ENCODE results near the gene SKI. TPM values are rescaled to one million over a fixed set of nuclear protein-coding genes. Genes with fewer than 3 reads are reported as not detected.
"Not testable (repeated sequence)": the region's sequence is repeated elsewhere in the genome, so short reads cannot be mapped to it uniquely, and the experiment has no call there.

The SKI gene
- total RNA-seq, 1 donor from 2014 or later: 15.5 TPM

- FAIRE-seq (no peak), DNase-seq (ENCODE audit: low spot score in 2 of 2) (peak; percentile 90 to 93)
Measured at GRCh38 chr1:2314803-2315673, 86.9 kb downstream of the SKI start.

DNA sequence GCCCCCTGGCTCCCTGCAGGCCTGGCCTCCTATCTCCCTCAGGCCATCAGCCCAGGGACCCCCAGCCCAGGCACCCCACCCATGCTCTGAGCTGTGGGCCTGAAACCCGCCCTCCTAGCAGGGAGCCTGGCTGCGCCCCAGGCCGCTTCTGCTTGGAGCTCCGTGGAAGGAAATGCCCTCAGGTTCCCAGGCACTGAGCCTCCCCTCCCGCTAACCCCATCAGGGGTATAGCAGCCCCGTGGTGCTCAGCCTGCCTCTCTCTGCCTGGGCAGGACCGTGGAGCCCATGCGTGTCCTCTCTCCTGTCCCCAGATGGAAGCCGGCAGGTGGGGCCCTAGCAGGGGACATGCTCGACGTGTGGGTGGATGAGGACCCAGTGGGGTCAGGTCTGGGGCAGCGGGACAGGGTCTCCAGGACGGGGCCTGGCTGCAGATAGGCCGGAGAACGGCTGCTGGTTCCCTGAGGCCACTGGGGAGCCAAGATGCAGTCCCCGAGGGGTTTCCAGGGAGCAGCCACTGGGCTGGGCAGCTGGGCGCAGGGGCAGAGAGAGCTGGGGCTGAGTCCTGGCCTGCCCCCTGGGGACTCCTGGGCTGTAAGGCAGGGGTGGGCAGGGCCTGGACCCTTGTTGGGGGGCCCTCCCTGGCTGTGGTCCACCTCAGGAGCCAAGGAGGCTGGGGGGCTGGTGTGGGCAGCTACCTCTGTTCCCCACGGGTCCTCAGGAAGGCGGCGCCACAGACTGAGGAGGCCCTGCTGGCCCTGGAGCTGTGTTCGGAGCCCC lies 87.7 kb downstream of the SKI start:
- DNase-seq (ENCODE audit: low spot score in 2 of 2): no peak

DNA sequence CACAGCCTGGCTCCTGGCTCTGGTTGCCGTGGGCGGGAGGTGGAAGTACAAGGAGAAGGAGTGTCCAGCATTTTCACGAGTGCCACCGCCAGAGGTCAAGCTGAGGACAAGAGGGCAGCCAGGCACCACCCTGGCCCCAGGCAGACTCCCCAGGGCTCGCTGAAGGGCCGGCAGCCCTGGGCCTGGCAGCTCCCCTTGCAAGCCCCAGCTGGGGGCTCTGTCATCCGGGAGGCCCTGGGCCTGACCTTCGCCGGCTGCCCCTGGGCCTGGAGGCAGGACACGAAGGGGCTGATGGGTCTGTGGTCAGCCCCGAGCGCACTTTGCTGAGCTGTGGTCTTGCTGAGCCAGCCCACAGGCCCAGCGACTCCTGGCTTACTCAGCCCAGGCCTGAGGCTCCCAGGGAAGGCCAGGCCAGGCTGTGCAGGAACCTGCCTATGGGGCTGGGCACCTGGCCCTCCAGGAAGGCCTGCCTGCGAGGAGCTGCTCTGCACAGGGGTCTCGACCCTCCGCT lies 88.4 kb downstream of the SKI start:
- DNase-seq (ENCODE audit: low spot score in 2 of 2) (no peak), FAIRE-seq (no peak)

More for the DNA sequence above, 87.7 kb downstream of the SKI start:
- FAIRE-seq: no peak

GRCh38 chr1:2317230-2318065 lies 89.3 kb downstream of the SKI start:
- DNase-seq (ENCODE audit: low spot score in 2 of 2): no peak
- no peak for FAIRE-seq

DNA sequence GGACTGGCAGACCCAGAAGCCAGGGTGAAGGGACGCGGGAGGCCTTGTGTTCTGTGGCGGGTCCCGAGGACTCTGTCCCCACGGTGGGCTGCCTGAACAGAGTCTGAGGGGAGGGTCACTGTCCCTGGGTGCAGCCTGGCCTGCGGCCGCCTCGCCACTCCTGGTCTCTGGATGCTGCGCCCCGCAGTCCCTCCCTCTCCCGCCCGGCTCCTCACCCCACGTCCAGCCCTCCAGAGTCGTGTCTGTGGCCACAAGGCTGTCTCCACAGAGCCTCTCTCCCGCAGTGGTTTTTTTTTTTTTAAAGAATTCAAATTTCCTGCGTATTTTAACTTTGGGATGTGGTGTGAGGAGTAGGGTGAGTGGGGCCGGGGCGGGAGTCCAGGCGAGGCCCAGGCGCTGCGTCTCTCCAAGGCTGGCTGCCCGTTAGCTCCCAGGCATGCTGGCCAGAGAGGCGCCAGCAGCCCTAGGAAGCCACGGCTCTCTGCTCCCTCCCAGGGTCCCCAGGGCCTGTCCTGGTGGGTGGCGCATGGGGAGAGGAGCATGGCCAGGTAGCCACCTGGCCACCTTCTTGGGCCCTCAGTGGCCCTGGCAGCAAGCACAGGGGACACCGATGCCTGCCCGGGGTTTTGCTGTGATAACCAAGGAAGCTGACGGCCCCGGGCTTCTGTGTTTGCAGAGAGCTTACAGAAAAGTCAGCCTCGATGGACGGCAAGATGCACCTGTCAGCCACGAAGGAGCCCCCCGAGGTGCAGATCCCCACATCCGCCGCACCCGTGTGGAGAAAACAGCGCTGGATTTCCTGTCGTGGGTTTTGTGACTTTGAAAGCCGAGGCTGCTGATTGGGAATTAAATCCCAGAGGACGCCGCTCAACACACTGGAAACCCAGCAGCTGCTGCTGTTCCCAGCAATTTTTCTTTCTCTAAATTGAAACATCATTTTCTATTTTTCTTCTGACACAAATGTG lies 90.5 kb downstream of the SKI start:
- DNase-seq (ENCODE audit: low spot score in 2 of 2): no peak
- no peak for FAIRE-seq

- DNase-seq (ENCODE audit: low spot score in 2 of 2) (no peak), FAIRE-seq (no peak)
Measured at GRCh38 chr1:2319291-2319690, 91.2 kb downstream of the SKI start.

GRCh38 chr1:2320006-2320405 lies 91.9 kb downstream of the SKI start:
- DNase-seq (ENCODE audit: low spot score in 2 of 2) (no peak), FAIRE-seq (no peak)

- FAIRE-seq (no peak), DNase-seq (ENCODE audit: low spot score in 2 of 2) (no peak)
Measured at GRCh38 chr1:2320760-2321667, 92.9 kb downstream of the SKI start.

DNA sequence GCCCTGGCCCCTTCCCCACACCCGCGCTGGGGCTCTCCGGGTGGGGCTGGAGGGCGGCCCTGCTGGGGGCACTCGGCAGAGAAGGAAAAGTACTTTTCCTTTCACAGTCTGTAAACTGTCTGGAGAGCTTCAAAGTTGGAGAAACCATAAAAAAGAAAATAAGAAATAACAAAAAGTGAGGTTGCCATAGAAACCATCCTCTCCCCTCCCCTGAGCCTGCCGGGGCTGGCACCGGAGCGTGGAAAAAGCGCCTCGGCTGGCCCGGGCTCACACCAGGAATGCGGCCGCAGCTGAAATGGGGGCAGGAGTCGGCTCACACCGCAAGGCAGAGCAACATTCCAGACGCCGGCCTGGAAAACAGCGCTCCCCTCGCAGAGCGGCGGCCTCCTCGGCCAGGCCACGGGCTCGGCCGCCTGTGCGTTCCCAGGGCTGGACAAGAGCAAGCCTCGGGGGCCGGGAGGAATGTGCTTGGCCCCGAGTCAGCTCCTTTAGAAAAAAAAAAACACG lies 94.0 kb downstream of the SKI start:
- DNase-seq (ENCODE audit: low spot score in 2 of 2) (peak; percentile 65 to 67), FAIRE-seq (no peak)

DNA sequence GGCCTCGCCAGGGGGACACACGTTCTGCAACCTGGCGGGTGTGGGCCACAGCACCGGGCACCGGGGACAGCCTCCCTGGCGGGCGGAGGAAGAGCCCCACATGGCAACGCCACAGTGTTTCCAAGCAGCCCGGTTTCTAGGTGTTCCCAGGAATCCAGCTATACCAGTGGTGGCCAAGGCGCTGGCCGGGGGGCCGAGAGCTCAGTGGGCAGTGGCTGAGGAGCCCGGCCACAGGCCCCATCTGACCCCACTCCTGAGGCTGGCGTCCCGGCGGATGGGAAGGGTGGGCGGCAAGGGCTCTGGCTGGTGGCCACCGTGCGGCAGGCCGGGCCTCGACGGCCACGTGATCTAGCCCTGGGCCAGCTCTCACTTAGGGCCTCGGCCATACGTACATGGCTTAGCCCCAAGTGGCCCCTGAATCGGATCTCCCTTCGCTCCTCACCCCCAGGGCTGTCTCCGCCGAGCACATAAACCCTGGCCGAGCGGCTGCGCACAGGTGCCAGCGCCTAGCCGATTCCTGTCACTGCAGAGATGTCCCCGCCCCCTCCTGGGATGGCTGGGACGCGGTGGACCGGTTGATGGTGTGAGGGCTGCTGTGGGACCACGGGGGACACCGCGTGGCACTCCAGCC lies 94.6 kb downstream of the SKI start:
- DNase-seq (ENCODE audit: low spot score in 2 of 2) (no peak), FAIRE-seq (no peak)

- FAIRE-seq: no peak
- DNase-seq (ENCODE audit: low spot score in 2 of 2): no peak
Measured at GRCh38 chr1:2323451-2323974, 95.4 kb downstream of the SKI start.

- FAIRE-seq: no peak
Measured at GRCh38 chr1:2324553-2325366, 96.6 kb downstream of the SKI start.

DNA sequence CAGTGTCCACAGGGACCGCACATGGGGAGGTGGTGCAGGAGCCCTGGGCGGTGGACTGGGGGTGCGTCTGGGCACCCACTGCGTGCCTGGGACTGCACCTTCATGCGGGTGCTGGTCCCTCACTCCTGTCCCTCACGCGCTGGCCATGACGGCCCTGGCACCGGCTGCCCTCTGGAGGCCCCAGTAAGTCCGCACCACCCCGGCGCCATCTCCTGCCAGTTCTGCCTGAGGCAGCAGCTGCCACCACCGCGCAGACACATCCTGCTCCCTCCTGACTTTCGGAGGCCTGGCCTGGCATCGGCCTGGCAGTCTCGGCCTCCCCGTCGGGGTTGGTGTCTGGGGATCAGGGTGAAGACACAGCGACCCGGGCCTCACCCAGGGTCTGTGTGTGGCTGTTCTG lies 98.4 kb downstream of the SKI start:
- no peak for DNase-seq (ENCODE audit: low spot score in 2 of 2)
- no peak for FAIRE-seq

More at GRCh38 chr1:2324553-2325366, 96.6 kb downstream of the SKI start:
- no peak for DNase-seq (ENCODE audit: low spot score in 2 of 2)

- not testable (repeated sequence) for DNase-seq (ENCODE audit: low spot score in 2 of 2)
- FAIRE-seq: peak; percentile 28
Measured at GRCh38 chr1:2327162-2327561, 99.0 kb downstream of the SKI start.

GRCh38 chr1:2327841-2328240 lies 99.7 kb downstream of the SKI start:
- DNase-seq (ENCODE audit: low spot score in 2 of 2) (no peak), FAIRE-seq (no peak)

GRCh38 chr1:2328676-2329455 lies 100.7 kb downstream of the SKI start:
- FAIRE-seq: no peak
- no peak for DNase-seq (ENCODE audit: low spot score in 2 of 2)
